Lung (tissue), 12 donors: ENCODE measurements around the gene KCNQ2. TPM values are rescaled to one million over a fixed set of nuclear protein-coding genes. Genes with fewer than 3 reads are reported as not detected.

Experiments
- ATAC-seq: fragments of 200-7000 bp; cut with Tn5 transposase; one replicate; pipeline ENCODE4 v1.9.1; 2020; ENCODE audit warnings: moderate number of reproducible peaks; ENCODE audit not compliant: insufficient read depth, low FRiP score
- DNase-seq, 3 donors: peaks; one replicate each; pipeline ENCODE4 v3.0.0-alpha.2; 2013 to 2017
- H3K27ac ChIP-seq, 2 donors: one replicate each; pipeline ENCODE4 v1.5.1; 2013; ENCODE audit warnings: mild to moderate bottlenecking in 2 of 2, moderate library complexity in 2 of 2, control low read depth in 1 of 2, inconsistent platforms in 1 of 2, low read depth in 1 of 2, low read length in 1 of 2
- H3K27me3 ChIP-seq, 3 donors: one replicate each; pipeline ENCODE4 v1.5.1; 2013; ENCODE audit warnings: low read length in 2 of 3; ENCODE audit not compliant: control insufficient read depth in 3 of 3, insufficient read depth in 3 of 3
- H3K36me3 ChIP-seq, 4 donors: one replicate each; pipeline ENCODE4 v1.5.1; 2013; ENCODE audit warnings: low read length in 4 of 4, mild to moderate bottlenecking in 1 of 4, moderate library complexity in 1 of 4; ENCODE audit not compliant: control insufficient read depth in 4 of 4, insufficient read depth in 4 of 4
- H3K4me1 ChIP-seq, 5 donors: one replicate each; pipeline ENCODE4 v1.5.1; 2013; ENCODE audit warnings: low read length in 5 of 5, mild to moderate bottlenecking in 2 of 5, moderate library complexity in 1 of 5; ENCODE audit not compliant: control insufficient read depth in 5 of 5, insufficient read depth in 5 of 5
- H3K4me3 ChIP-seq: one replicate; pipeline ENCODE4 v1.5.1; 2013; ENCODE audit warnings: mild to moderate bottlenecking, control low read depth, moderate library complexity
- H3K9ac ChIP-seq, 2 donors: one replicate each; pipeline ENCODE4 v1.5.1; 2013; ENCODE audit warnings: low read length in 2 of 2, control low read depth in 1 of 2; ENCODE audit not compliant: insufficient read depth in 1 of 2
- H3K9me3 ChIP-seq, 4 donors: one replicate each; pipeline ENCODE4 v1.5.1; 2013; ENCODE audit warnings: low read length in 3 of 4, mild to moderate bottlenecking in 1 of 4, moderate library complexity in 1 of 4; ENCODE audit not compliant: control insufficient read depth in 4 of 4, insufficient read depth in 3 of 4
- WGBS, 2 donors: extraction: QIAGEN DNeasy Blood & Tissue Kit; methylation state at CpG; one replicate each; pipeline ENCODE4 v1.1.7; 2013; 5-methylcytosine and 5-hydroxymethylcytosine counted together
- polyA plus RNA-seq, 2 donors: library from polyadenylated mRNA; stranded (reverse); fragments of 200-250 nt; gene quantifications; one replicate each; pipeline ENCODE4 v1.2.1, GENCODE V29; 2013
- total RNA-seq, 2 donors: library from RNA; depleted of rRNA in 1 of 2; stranded (reverse); fragments of >200 nt in 1 of 2; gene quantifications; one replicate each; pipeline ENCODE4 v1.2.1, GENCODE V29; 2014 to 2021
- TF ChIP-seq, protein P1 (sequence below): IDR thresholded peaks from 2 replicates; pipeline ENCODE4 v1.5.1; 2012; ENCODE audit warnings: mild to moderate bottlenecking; ENCODE audit errors: control extremely low read depth, extremely low read depth
- donor health status: control.
- donor health status: control.
- donor health status: Bipolar disorder and iron deficiency.
- donor health status: healthy.
- donor health status: DM: yes; HTN: yes; CAD: no.

KCNQ2 gene
- total and polyA plus RNA-seq, 4 donors, result 0.18 to 6.8 (median 0.28) TPM; not detected in 1

DNA sequence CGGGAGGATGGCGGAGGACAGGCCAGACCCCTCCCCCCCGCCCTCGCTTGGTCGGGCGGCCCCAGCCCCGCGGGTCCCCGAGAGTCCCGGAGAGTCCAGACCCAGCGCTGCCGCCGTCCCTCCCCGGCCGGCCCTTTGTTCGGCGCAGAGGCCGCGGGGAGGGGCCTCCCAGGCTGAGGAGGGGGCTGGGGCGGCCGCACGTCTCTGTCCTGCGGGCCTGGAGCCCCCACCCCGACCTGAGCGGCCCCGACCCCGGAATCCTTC, 806 bp downstream of the KCNQ2 start:
- Histone ChIP-seq H3K27ac (no peak overlapping the region), H3K9me3 (peaks cover 0 to 7% (median 0%) of the 10 kb centered on the region in 4 donors), H3K4me3 (no peak overlapping the region), H3K36me3 (no peaks in the 10 kb centered on the region), H3K4me1 (peaks cover 0 to 14% (median 0%) of the 10 kb centered on the region in 5 donors), H3K9ac (no peak overlapping the region), H3K27me3 (peaks cover 27 to 41% (median 30%) of the 10 kb centered on the region in 3 donors)
- 2 to 3% methylated on average over 10 to 27 of the region's 27 CpGs for WGBS, 2 donors
- TF ChIP-seq, protein P1, sequence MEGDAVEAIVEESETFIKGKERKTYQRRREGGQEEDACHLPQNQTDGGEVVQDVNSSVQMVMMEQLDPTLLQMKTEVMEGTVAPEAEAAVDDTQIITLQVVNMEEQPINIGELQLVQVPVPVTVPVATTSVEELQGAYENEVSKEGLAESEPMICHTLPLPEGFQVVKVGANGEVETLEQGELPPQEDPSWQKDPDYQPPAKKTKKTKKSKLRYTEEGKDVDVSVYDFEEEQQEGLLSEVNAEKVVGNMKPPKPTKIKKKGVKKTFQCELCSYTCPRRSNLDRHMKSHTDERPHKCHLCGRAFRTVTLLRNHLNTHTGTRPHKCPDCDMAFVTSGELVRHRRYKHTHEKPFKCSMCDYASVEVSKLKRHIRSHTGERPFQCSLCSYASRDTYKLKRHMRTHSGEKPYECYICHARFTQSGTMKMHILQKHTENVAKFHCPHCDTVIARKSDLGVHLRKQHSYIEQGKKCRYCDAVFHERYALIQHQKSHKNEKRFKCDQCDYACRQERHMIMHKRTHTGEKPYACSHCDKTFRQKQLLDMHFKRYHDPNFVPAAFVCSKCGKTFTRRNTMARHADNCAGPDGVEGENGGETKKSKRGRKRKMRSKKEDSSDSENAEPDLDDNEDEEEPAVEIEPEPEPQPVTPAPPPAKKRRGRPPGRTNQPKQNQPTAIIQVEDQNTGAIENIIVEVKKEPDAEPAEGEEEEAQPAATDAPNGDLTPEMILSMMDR, result no peak
- DNase-seq (no peak), ATAC-seq (no peak)

- H3K36me3 ChIP-seq, result no peaks in the 10 kb centered on the region
- H3K27ac ChIP-seq, result no peak overlapping the region
- H3K9me3 ChIP-seq, result peaks cover 0 to 7% (median 0%) of the 10 kb centered on the region in 4 donors
- peaks cover 27 to 43% (median 30%) of the 10 kb centered on the region in 3 donors for H3K27me3 ChIP-seq
- no peak overlapping the region for H3K4me3 ChIP-seq
- H3K9ac ChIP-seq, result no peak overlapping the region
- TF ChIP-seq, protein P1, result no peak
- DNase-seq (peak in 2 of 3 donors; percentile 15 to 21), ATAC-seq (no peak)
- peaks cover 0 to 14% (median 0%) of the 10 kb centered on the region in 5 donors for H3K4me1 ChIP-seq
- WGBS, 2 donors, result 11 to 19% methylated on average over 32 to 46 of the region's 46 CpGs
Observed at GRCh38 chr20:63471002-63471716, 1.3 kb downstream of the KCNQ2 start.

DNA sequence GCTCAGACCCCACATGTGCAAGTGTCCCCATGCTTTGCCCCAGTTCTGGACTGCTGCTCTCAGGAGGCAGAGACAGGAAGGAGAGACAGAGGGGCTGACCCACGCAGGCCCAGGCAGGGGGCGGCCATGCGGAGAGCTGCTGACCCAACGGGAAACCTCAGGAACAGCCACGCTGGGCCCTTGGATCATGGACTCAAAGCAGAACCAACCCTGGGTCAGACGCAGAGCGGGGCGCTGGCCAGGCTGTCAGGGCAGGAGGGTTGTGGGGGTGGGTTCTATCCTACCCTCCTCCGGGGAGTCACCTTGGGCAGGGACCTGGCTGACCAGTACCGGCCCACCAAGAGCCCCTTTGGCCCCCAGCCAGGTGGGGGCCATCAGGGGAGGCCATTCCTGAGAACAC, 2.0 kb downstream of the KCNQ2 start:
- Histone ChIP-seq H3K36me3 (no peaks in the 10 kb centered on the region), H3K9me3 (peaks cover 0 to 3% (median 0%) of the 10 kb centered on the region in 4 donors), H3K27ac (no peak overlapping the region), H3K4me1 (peaks cover 0 to 14% (median 0%) of the 10 kb centered on the region in 5 donors), H3K9ac (no peak overlapping the region), H3K4me3 (no peak overlapping the region), H3K27me3 (peaks cover 22 to 43% (median 24%) of the 10 kb centered on the region in 3 donors)
- TF ChIP-seq, protein P1, result no peak
- DNase-seq (no peak), ATAC-seq (no peak)
- WGBS, 2 donors, result 67 to 80% methylated on average over 10 of the region's 10 CpGs
